NCI-H2171 (cell line): ENCODE data around the gene WDR64.

ENCODE experiments used
- DNase-seq: peaks from one replicate; lab custom pipeline; 2025; lab: John Stamatoyannopoulos, UW

The WDR64 gene

GRCh38 chr1:241839369-241839979, 187.4 kb downstream of the WDR64 start:
- DNase-seq, result no peak

DNA sequence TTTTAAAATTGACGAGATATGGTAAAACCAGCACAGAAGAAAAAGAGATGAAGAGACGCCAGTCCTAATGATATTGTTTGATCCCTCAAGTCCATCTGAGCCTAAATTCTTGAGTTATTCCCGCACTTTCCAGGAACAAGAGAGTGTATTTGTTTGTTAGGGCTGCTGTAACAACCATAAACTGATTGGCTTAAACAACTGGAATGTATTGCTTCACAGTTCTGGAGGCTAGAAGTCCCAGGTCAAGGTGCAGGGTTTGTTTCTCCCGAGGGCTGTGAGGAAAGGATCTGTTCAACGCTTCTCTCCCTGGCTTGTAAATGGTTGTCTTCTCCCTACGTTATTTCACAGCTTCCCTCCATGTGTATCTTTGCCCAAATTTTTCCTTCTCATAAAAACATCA, 188.1 kb downstream of the WDR64 start:
- DNase-seq, result no peak

- no peak for DNase-seq
Observed at GRCh38 chr1:241841691-241842090, 189.6 kb downstream of the WDR64 start.

- DNase-seq, result no peak
Observed at GRCh38 chr1:241842565-241842964, 190.5 kb downstream of the WDR64 start.

DNA sequence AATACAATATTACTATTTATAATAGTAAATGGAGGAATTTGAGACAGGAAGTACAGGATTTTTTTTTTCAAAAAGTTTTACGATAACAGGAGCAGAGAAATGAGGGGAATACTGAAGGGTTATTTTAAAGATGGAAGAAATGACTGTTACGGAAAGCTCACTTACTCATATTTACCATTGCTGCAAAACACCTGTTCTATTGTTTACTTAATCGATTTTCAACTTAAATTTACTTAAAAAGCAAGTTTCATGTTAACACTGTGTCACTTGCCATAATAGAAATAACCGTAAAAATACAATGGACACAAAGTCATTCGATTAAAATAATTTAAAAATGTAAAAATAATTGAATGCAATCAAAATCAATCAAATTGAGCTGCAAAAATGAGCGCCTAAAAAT, 192.5 kb downstream of the WDR64 start:
- DNase-seq, result no peak

GRCh38 chr1:241846375-241846774, 194.3 kb downstream of the WDR64 start:
- DNase-seq, result no peak

DNA sequence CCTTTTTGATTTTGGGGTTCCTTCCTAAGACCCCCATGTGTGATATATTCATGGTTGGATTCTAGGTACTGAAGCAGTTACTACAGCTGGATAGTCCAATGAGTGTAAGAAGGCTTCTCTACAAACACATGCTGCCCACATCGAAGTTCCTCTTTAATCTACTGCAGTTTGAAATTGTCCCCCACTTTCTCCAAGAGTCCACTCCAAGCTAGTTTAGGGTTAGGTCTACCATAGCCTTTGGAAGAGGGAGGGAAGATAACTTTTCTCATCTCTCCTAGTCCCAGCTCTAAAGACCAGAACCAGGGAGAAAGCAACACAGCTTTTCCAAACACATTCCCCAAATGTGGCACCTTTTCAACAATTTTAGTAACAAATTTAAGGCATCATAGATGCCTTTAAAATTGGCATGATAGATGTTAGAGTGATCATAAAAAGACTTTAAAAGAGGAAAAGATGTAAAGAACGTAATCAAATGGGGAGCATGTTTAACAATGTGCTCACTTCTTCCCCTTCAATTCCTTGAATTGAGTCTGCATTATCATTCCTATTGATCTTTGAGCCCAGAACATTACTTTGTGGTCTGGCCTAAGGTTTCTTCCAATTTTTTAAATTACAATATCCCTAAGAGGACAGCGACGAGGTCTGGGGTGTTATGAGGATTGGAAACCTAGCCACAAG, 194.9 kb downstream of the WDR64 start:
- no peak for DNase-seq

DNA sequence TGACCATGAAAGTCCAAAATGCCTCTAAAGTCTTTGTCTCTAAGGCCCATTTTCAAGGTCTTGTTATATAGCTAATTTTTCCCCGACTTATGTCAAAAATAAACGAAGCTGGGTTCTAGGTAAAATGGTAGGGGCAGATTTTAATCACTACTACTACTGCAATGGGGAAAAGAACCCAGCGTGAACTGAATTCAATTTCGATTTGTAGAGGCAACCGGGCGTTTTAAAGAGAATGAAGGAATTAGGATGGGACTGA, 195.4 kb downstream of the WDR64 start:
- DNase-seq, result no peak

GRCh38 chr1:241847796-241848685, 196.0 kb downstream of the WDR64 start, which contains the start of gene EXO1:
Gene EXO1, plus strand, starts transcription at chr1:241848204. Its CDS starts 2,222 bp downstream, at chr1:241850426.
- peak; percentile 85 for DNase-seq

DNA sequence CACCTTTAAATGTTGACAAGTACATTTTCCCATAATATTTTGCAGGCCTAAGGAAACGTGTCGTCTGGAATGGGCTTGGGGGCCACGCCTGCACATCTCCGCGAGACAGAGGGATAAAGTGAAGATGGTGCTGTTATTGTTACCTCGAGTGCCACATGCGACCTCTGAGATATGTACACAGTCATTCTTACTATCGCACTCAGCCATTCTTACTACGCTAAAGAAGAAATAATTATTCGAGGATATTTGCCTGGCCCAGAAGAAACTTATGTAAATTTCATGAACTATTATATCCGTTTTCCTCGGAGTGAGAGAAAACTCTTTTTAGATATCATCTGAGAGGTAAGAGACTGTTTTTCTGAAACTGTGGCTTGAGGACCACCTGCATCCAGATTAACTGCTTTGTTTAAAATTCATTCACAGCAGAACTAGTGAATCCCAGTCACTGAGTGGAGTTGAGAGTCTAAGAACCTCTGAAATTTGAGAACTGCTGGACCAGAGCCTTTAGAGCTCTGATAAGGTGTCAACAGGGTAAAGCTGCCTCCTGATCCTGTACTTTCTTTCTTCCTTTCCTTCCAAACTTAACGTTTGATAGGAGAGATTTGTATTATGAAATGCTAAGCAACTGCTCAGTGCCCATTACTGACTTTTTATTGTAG, 196.7 kb downstream of the WDR64 start:
- no peak for DNase-seq

GRCh38 chr1:241849345-241849695, 197.2 kb downstream of the WDR64 start:
- DNase-seq, result no peak
